H9 (cell line): ENCODE data around the gene CCDC110. TPM values are rescaled to one million over a fixed set of nuclear protein-coding genes. Genes with fewer than 3 reads are reported as not detected.

Experiments used
- DNase-seq: peaks from one replicate; pipeline ENCODE4 v3.0.0-alpha.2; 2017
- H2AFZ ChIP-seq: one replicate; pipeline ENCODE4 v1.6.1; 2013; ENCODE audit warnings: mild to moderate bottlenecking, low read length, control low read depth, moderate library complexity
- H2AK5ac ChIP-seq: 2 replicates; pipeline ENCODE4 v1.6.1; 2013; ENCODE audit warnings: low read length, control low read depth, mixed read lengths; ENCODE audit not compliant: insufficient read length
- H2BK120ac ChIP-seq: one replicate; pipeline ENCODE4 v1.6.1; 2013; ENCODE audit warnings: low read depth, mild to moderate bottlenecking, low read length, control low read depth, inconsistent platforms; ENCODE audit not compliant: poor library complexity, severe bottlenecking
- H2BK12ac ChIP-seq: 2 replicates; pipeline ENCODE4 v1.6.1; 2013; ENCODE audit warnings: low read length, control low read depth, mixed read lengths, low read depth; ENCODE audit not compliant: insufficient read length
- H2BK15ac ChIP-seq: 2 replicates; pipeline ENCODE4 v1.6.1; 2013; ENCODE audit warnings: low read depth, low read length, control low read depth
- H2BK20ac ChIP-seq: one replicate; pipeline ENCODE4 v1.6.1; 2013; ENCODE audit warnings: low read depth, mild to moderate bottlenecking, low read length, control low read depth, inconsistent platforms; ENCODE audit not compliant: poor library complexity, severe bottlenecking
- H2BK5ac ChIP-seq: 2 replicates; pipeline ENCODE4 v1.6.1; 2013; ENCODE audit warnings: low read length, control low read depth, mixed read lengths; ENCODE audit not compliant: insufficient read length
- H3K14ac ChIP-seq: 2 replicates; pipeline ENCODE4 v1.6.1; 2013; ENCODE audit warnings: low read length, control low read depth; ENCODE audit not compliant: insufficient read depth
- H3K18ac ChIP-seq: 2 replicates; pipeline ENCODE4 v1.6.1; 2013; ENCODE audit warnings: low read depth, mild to moderate bottlenecking, mixed read lengths, low read length, control low read depth; ENCODE audit not compliant: insufficient read length
- H3K23ac ChIP-seq: 2 replicates; pipeline ENCODE4 v1.6.1; 2013; ENCODE audit warnings: low read length, control low read depth, mixed read lengths, low read depth; ENCODE audit not compliant: insufficient read length
- H3K23me2 ChIP-seq: 2 replicates; pipeline ENCODE4 v1.6.1; 2013; ENCODE audit warnings: low read depth, mild to moderate bottlenecking, mixed read lengths, low read length, control low read depth; ENCODE audit not compliant: insufficient read length, poor library complexity, severe bottlenecking
- H3K27ac ChIP-seq: 2 replicates; pipeline ENCODE4 v1.5.1; 2013; ENCODE audit warnings: low read length, control low read depth, mixed read lengths, low read depth; ENCODE audit not compliant: insufficient read length
- H3K27me3 ChIP-seq: 2 replicates; pipeline ENCODE4 v1.6.1; 2013; ENCODE audit warnings: low read length, control low read depth, inconsistent platforms; ENCODE audit not compliant: insufficient read depth
- H3K4ac ChIP-seq: 2 replicates; pipeline ENCODE4 v1.6.1; 2013; ENCODE audit warnings: low read depth, mild to moderate bottlenecking, control low read depth, inconsistent platforms, low read length, moderate library complexity
- H3K4me1 ChIP-seq: 2 replicates; pipeline ENCODE4 v1.6.1; 2013; ENCODE audit warnings: low read length, control low read depth, inconsistent platforms; ENCODE audit not compliant: insufficient read depth
- H3K4me2 ChIP-seq: 2 replicates; pipeline ENCODE4 v1.6.1; 2013; ENCODE audit warnings: low read length, control low read depth, mixed read lengths; ENCODE audit not compliant: insufficient read length, insufficient read depth
- H3K56ac ChIP-seq: 2 replicates; pipeline ENCODE4 v1.6.1; 2013; ENCODE audit warnings: low read depth, mild to moderate bottlenecking, mixed read lengths, low read length, control low read depth; ENCODE audit not compliant: insufficient read length
- H3K79me1 ChIP-seq: 2 replicates; pipeline ENCODE4 v1.6.1; 2013; ENCODE audit warnings: low read depth, mild to moderate bottlenecking, moderate library complexity, low read length, control low read depth, inconsistent platforms; ENCODE audit not compliant: insufficient read depth, poor library complexity, severe bottlenecking
- H3K79me2 ChIP-seq: 2 replicates; pipeline ENCODE4 v1.6.1; 2013; ENCODE audit warnings: low read length, control low read depth, inconsistent platforms; ENCODE audit not compliant: insufficient read depth
- H3K9ac ChIP-seq: 2 replicates; pipeline ENCODE4 v1.6.1; 2013; ENCODE audit warnings: low read length, control low read depth, mixed read lengths; ENCODE audit not compliant: insufficient read length; ENCODE audit errors: extremely low read depth
- H3K9me3 ChIP-seq: one replicate; pipeline ENCODE4 v1.6.1; 2013; ENCODE audit warnings: low read depth, low read length, inconsistent platforms; ENCODE audit not compliant: control insufficient read depth
- H3T11ph ChIP-seq: one replicate; pipeline ENCODE4 v1.6.1; 2013; ENCODE audit warnings: mild to moderate bottlenecking, low read length, control low read depth, inconsistent platforms
- H4K20me1 ChIP-seq: one replicate; pipeline ENCODE4 v1.6.1; 2013; ENCODE audit not compliant: control insufficient read depth, insufficient read length, insufficient read depth
- H4K5ac ChIP-seq: 2 replicates; pipeline ENCODE4 v1.6.1; 2013; ENCODE audit warnings: low read depth, mild to moderate bottlenecking, mixed read lengths, low read length, control low read depth; ENCODE audit not compliant: insufficient read length
- H4K8ac ChIP-seq: replicated peaks from 2 replicates; pipeline ENCODE4 v1.6.1; 2013; ENCODE audit warnings: low read length, control low read depth, mixed read lengths, low read depth; ENCODE audit not compliant: insufficient read length
- H4K91ac ChIP-seq: 2 replicates; pipeline ENCODE4 v1.6.1; 2013; ENCODE audit warnings: low read depth, mild to moderate bottlenecking, moderate library complexity, mixed read lengths, low read length, control low read depth; ENCODE audit not compliant: insufficient read length
- H3K27ac Mint-ChIP-seq, 3 experiments: 2 replicates in 2 of 3; 3 replicates in 1 of 3; pipeline ENCODE4 v1.8.0; 2020 to 2021; ENCODE audit warnings: mixed read lengths in 3 of 3, mild to moderate bottlenecking in 1 of 3, moderate library complexity in 1 of 3
- H3K27me3 Mint-ChIP-seq: 2 replicates; pipeline ENCODE4 v1.8.0; 2021; ENCODE audit warnings: low read depth, mild to moderate bottlenecking, moderate library complexity, mixed read lengths
- H3K36me3 Mint-ChIP-seq, 3 experiments: 2 replicates in 2 of 3; 3 replicates in 1 of 3; pipeline ENCODE4 v1.8.0; 2020 to 2021; ENCODE audit warnings: low read depth in 3 of 3, mixed read lengths in 3 of 3; ENCODE audit not compliant: insufficient read depth in 1 of 3
- H3K4me1 Mint-ChIP-seq, 2 experiments: 2 replicates each; pipeline ENCODE4 v1.8.0; 2020; ENCODE audit warnings: mixed read lengths in 2 of 2
- H3K4me3 Mint-ChIP-seq, 2 experiments: 2 replicates in 1 of 2; 3 replicates in 1 of 2; pipeline ENCODE4 v1.8.0; 2020 to 2021; ENCODE audit warnings: mild to moderate bottlenecking in 2 of 2, mixed read lengths in 2 of 2, moderate library complexity in 1 of 2
- H3K9me3 Mint-ChIP-seq, 2 experiments: 2 replicates in 1 of 2; 3 replicates in 1 of 2; pipeline ENCODE4 v1.8.0; 2020; ENCODE audit warnings: mild to moderate bottlenecking in 2 of 2, mixed read lengths in 2 of 2, moderate library complexity in 1 of 2
- CTCF ChIP-seq: fragments of 200-600 bp; sonication (generic); conservative IDR thresholded peaks from 3 replicates; pipeline ENCODE4 v1.8.0; 2021; ENCODE audit warnings: antibody characterized with exemption, mild to moderate bottlenecking
- WGBS: extraction: QIAGEN DNeasy Blood & Tissue Kit; methylation state at CpG from one replicate; pipeline ENCODE4 v1.1.7; 2013; ENCODE audit warnings: missing lambda C conversion rate, low lambda C conversion rate, mixed read lengths; ENCODE audit not compliant: insufficient read length; ENCODE audit errors: extremely low coverage; 5-methylcytosine and 5-hydroxymethylcytosine counted together
- total RNA-seq: library from RNA; stranded (reverse); gene quantifications from 2 replicates; pipeline ENCODE4 v1.2.1, GENCODE V29; 2021

The CCDC110 gene
- total RNA-seq, 1 experiment from 2014 or later, result 2.3 TPM

- no peak overlapping the region for H3K56ac ChIP-seq
Measured at GRCh38 chr4:185500576-185500975, 29.0 kb upstream of the CCDC110 start.

More at GRCh38 chr4:185500576-185500975, 29.0 kb upstream of the CCDC110 start:
- Histone ChIP-seq H4K20me1 (no peaks in the 10 kb centered on the region), H3K79me2 (no peaks in the 10 kb centered on the region), H3K14ac (no peak overlapping the region), H3K9me3 (peaks cover 7% of the 10 kb centered on the region), H2AFZ (no peak overlapping the region), H3K23me2 (no peaks in the 10 kb centered on the region), H3K23ac (no peak overlapping the region), H3K4me1 (no peaks in the 10 kb centered on the region), H3T11ph (no peak overlapping the region), H4K5ac (no peak overlapping the region), H2BK20ac (no peak overlapping the region), H3K18ac (no peak overlapping the region), H2BK5ac (no peak overlapping the region), H3K4ac (no peak overlapping the region), H4K91ac (no peak overlapping the region), H2AK5ac (no peak overlapping the region), H3K4me2 (no peak overlapping the region), H2BK120ac (no peak overlapping the region), H3K27me3 (no peaks in the 10 kb centered on the region), H2BK15ac (no peak overlapping the region), H3K9ac (no peak overlapping the region), H4K8ac (no peak overlapping the region), H3K79me1 (no peaks in the 10 kb centered on the region), H2BK12ac (no peak overlapping the region), H3K27ac (no peak overlapping the region)
- H3K9me3 Mint-ChIP-seq, result peaks cover 12 to 15% of the 10 kb centered on the region in 2 experiments
- peaks cover 3 to 7% of the 10 kb centered on the region in 2 experiments; a peak in 3 of 4 replicates for H3K4me1 Mint-ChIP-seq
- WGBS, result no CpG with 5 or more reads among the region's 1 CpG
- no peak overlapping the region for H3K4me3 Mint-ChIP-seq
- peaks cover 12 to 38% (median 17%) of the 10 kb centered on the region in 3 experiments for H3K36me3 Mint-ChIP-seq
- peaks cover 3% of the 10 kb centered on the region; the same call in 1 of the 2 replicates for H3K27me3 Mint-ChIP-seq
- DNase-seq, result no peak
- H3K27ac Mint-ChIP-seq, result no peak overlapping the region; a peak in 1 of 7 replicates
- TF ChIP-seq CTCF, result no peak
